Astrocyte (in vitro differentiated cells and primary cell): ENCODE results near the gene MICAL3. TPM values are rescaled to one million over a fixed set of nuclear protein-coding genes. Genes with fewer than 3 reads are reported as not detected.

Experiments
- DNase-seq: peaks from one replicate; pipeline ENCODE4 v3.0.0-alpha.2; 2010; ENCODE audit warnings: low read depth
- FAIRE-seq: peaks from 2 replicates; lab custom pipeline; 2011; peaks lifted over from hg19 to GRCh38; lab: Jason Lieb, UNC
- H2AFZ ChIP-seq: 2 replicates; pipeline ENCODE4 v1.6.0; 2012; ENCODE audit warnings: low read depth, low read length, inconsistent platforms
- H3K27ac ChIP-seq: 2 replicates; pipeline ENCODE4 v1.5.1; 2011; ENCODE audit warnings: low read depth, low read length, inconsistent platforms
- H3K27me3 ChIP-seq: 2 replicates; pipeline ENCODE4 v1.6.0; 2011; ENCODE audit warnings: low read length, inconsistent platforms; ENCODE audit not compliant: insufficient read depth
- H3K36me3 ChIP-seq: 2 replicates; pipeline ENCODE4 v1.5.1; 2011; ENCODE audit warnings: low read length, inconsistent platforms; ENCODE audit not compliant: insufficient read depth
- H3K4me1 ChIP-seq: 2 replicates; pipeline ENCODE4 v1.5.1; 2011; ENCODE audit warnings: low read length, inconsistent platforms; ENCODE audit not compliant: insufficient read depth
- H3K4me2 ChIP-seq: 2 replicates; pipeline ENCODE4 v1.6.0; 2012; ENCODE audit warnings: low read length, inconsistent platforms
- H3K4me3 ChIP-seq: 2 replicates; pipeline ENCODE4 v1.5.1; 2011; ENCODE audit warnings: low read depth, mild to moderate bottlenecking, low read length, inconsistent platforms; ENCODE audit not compliant: insufficient read depth
- H3K79me2 ChIP-seq: 2 replicates; pipeline ENCODE4 v1.6.0; 2012; ENCODE audit warnings: mild to moderate bottlenecking, low read length, inconsistent platforms; ENCODE audit not compliant: insufficient read depth
- H3K9ac ChIP-seq: 2 replicates; pipeline ENCODE4 v1.6.0; 2012; ENCODE audit warnings: mild to moderate bottlenecking, low read length, inconsistent platforms
- H3K9me3 ChIP-seq: 2 replicates; pipeline ENCODE4 v1.5.1; 2012; ENCODE audit warnings: low read depth, mild to moderate bottlenecking, low read length, inconsistent platforms; ENCODE audit not compliant: insufficient read depth
- H4K20me1 ChIP-seq: 2 replicates; pipeline ENCODE4 v1.6.0; 2012; ENCODE audit warnings: low read length, inconsistent platforms; ENCODE audit not compliant: insufficient read depth
- H3K27ac Mint-ChIP-seq: one replicate; pipeline ENCODE4 v1.8.0; 2021; ENCODE audit warnings: mild to moderate bottlenecking, mixed read lengths; ENCODE audit not compliant: unreplicated experiment
- H3K27me3 Mint-ChIP-seq: one replicate; pipeline ENCODE4 v1.8.0; 2021; ENCODE audit warnings: low read depth, mixed read lengths; ENCODE audit not compliant: unreplicated experiment
- H3K36me3 Mint-ChIP-seq: one replicate; pipeline ENCODE4 v1.8.0; 2021; ENCODE audit warnings: low read depth, mixed read lengths; ENCODE audit not compliant: unreplicated experiment
- H3K4me1 Mint-ChIP-seq: one replicate; pipeline ENCODE4 v1.8.0; 2021; ENCODE audit warnings: low read depth, mixed read lengths; ENCODE audit not compliant: unreplicated experiment
- H3K4me3 Mint-ChIP-seq: one replicate; pipeline ENCODE4 v1.8.0; 2021; ENCODE audit warnings: mild to moderate bottlenecking, moderate library complexity, mixed read lengths; ENCODE audit not compliant: unreplicated experiment
- H3K9me3 Mint-ChIP-seq: one replicate; pipeline ENCODE4 v1.8.0; 2021; ENCODE audit warnings: mild to moderate bottlenecking, mixed read lengths; ENCODE audit not compliant: unreplicated experiment
- EZH2 ChIP-seq: IDR thresholded peaks from 2 replicates; pipeline ENCODE4 v1.6.1; 2012; ENCODE audit warnings: mild to moderate bottlenecking, low read length, inconsistent platforms; ENCODE audit not compliant: insufficient read depth
- total RNA-seq: library from RNA; stranded (reverse); gene quantifications from 2 replicates; pipeline ENCODE4 v1.2.1, GENCODE V29; 2021
- TF ChIP-seq, protein P1 (sequence below): IDR thresholded peaks from 2 replicates; pipeline ENCODE4 v1.5.1; 2011; ENCODE audit warnings: low read depth, mild to moderate bottlenecking, inconsistent platforms, low read length, moderate library complexity; ENCODE audit not compliant: insufficient read depth

MICAL3 gene
- total RNA-seq, 1 donor from 2014 or later, result 113 TPM

DNA sequence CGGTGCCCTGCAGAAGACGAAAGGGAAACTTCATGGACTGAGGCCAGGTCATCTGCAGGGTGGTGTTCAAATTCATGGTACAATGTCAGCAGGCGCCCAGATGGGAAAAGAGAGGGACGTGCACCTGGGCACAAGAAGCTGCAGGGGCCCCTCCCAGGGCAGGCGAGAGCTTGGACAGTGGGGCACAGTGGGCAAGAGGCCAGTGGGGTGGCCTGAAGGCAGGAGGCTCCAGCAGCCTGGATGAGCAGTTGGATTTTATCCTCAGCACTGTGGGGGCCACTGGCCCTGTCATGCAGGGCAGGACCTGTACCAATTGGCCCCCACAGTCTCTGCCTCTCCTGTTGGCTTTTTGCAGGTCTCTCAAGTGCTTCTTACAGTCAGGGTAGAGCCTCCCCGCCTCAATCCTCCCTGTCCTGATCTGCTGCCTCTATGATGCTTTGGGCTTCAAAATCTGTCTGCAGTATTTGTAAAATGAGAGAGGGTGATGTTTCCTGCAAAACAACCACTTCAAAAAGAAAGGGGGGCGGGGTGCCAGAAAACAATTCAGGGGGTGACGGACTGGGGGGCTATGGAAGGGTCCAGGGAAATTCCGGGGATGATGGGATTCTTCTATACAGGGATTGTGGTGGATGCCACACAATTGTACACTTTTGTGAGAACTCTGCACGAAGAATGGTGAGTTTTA is 248.4 kb downstream of the MICAL3 start:
- peak overlapping the region; percentile 63 for H3K4me3 Mint-ChIP-seq
- H3K27me3 Mint-ChIP-seq, result peaks cover 27% of the 10 kb centered on the region
- Histone ChIP-seq H3K4me2 (no peak overlapping the region), H3K4me3 (no peak overlapping the region), H3K27me3 (no peaks in the 10 kb centered on the region), H3K9me3 (no peaks in the 10 kb centered on the region), H4K20me1 (peaks cover 21% of the 10 kb centered on the region), H2AFZ (no peak overlapping the region), H3K27ac (no peak overlapping the region), H3K9ac (no peak overlapping the region), H3K4me1 (peaks cover 25% of the 10 kb centered on the region), H3K36me3 (no peaks in the 10 kb centered on the region), H3K79me2 (peaks cover 19% of the 10 kb centered on the region)
- TF ChIP-seq, protein P1, sequence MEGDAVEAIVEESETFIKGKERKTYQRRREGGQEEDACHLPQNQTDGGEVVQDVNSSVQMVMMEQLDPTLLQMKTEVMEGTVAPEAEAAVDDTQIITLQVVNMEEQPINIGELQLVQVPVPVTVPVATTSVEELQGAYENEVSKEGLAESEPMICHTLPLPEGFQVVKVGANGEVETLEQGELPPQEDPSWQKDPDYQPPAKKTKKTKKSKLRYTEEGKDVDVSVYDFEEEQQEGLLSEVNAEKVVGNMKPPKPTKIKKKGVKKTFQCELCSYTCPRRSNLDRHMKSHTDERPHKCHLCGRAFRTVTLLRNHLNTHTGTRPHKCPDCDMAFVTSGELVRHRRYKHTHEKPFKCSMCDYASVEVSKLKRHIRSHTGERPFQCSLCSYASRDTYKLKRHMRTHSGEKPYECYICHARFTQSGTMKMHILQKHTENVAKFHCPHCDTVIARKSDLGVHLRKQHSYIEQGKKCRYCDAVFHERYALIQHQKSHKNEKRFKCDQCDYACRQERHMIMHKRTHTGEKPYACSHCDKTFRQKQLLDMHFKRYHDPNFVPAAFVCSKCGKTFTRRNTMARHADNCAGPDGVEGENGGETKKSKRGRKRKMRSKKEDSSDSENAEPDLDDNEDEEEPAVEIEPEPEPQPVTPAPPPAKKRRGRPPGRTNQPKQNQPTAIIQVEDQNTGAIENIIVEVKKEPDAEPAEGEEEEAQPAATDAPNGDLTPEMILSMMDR, result no peak
- TF ChIP-seq EZH2, result no peak
- FAIRE-seq (no peak), DNase-seq (no peak)
- H3K4me1 Mint-ChIP-seq, result peaks cover 10% of the 10 kb centered on the region
- H3K36me3 Mint-ChIP-seq, result peaks cover 5% of the 10 kb centered on the region
- H3K27ac Mint-ChIP-seq, result no peak overlapping the region
- H3K9me3 Mint-ChIP-seq, result no peaks in the 10 kb centered on the region

DNA sequence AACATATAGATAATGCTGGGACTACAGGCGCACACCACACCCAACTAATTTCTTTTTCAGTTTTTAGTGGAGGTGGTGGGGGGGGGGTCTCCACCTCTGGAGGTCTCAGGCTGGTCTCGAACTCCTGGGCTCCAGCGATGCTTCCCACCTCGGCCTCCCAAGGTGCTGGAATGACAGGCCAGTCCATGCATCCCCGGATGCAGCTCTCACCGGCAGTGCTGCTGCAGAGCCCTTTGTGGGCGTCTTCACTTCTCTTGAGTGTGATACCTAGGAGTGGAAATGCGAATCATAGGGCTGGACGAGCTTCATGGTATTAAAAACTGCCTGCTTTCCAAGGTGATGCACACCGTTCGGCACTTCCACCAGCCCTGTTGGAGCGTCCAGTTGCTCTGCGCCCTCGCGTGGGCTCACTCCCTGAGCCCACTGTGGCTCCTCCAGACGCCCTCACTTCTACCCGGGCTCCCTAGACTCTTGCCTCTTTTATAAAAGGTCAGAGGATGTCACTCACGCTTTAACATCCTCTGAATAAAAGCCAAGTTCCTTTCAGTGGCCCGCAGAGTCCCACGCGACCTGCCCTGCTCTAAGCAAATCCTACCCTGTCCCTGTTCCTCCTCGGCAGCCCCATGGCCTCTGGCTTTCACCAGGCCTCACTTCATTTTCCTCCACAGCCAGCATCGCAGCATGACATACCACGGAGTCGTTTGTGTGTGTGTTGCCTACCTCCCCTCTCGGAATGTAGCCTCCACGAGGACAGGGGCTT is 249.3 kb downstream of the MICAL3 start:
- Histone ChIP-seq H3K27ac (no peak overlapping the region), H3K36me3 (no peaks in the 10 kb centered on the region), H2AFZ (no peak overlapping the region), H3K4me2 (peak overlapping the region; percentile 99), H3K9ac (no peak overlapping the region), H3K79me2 (peaks cover 27% of the 10 kb centered on the region), H4K20me1 (peaks cover 29% of the 10 kb centered on the region), H3K27me3 (no peaks in the 10 kb centered on the region), H3K4me1 (peaks cover 22% of the 10 kb centered on the region), H3K4me3 (no peak overlapping the region), H3K9me3 (no peaks in the 10 kb centered on the region)
- no peaks in the 10 kb centered on the region for H3K9me3 Mint-ChIP-seq
- H3K36me3 Mint-ChIP-seq, result peaks cover 5% of the 10 kb centered on the region
- FAIRE-seq (no peak), DNase-seq (no peak)
- H3K27ac Mint-ChIP-seq, result peak overlapping the region; percentile 23
- H3K27me3 Mint-ChIP-seq, result peaks cover 30% of the 10 kb centered on the region
- H3K4me1 Mint-ChIP-seq, result peaks cover 10% of the 10 kb centered on the region
- TF ChIP-seq, protein P1, result no peak
- no peak for TF ChIP-seq EZH2
- peak overlapping the region; percentile 79 for H3K4me3 Mint-ChIP-seq
